Lower lobe of right lung (tissue), 2 donors: Measurements from ENCODE around the gene CELSR1. TPM values are rescaled to one million over a fixed set of nuclear protein-coding genes. Genes with fewer than 3 reads are reported as not detected.

Experiments used
- ATAC-seq, 2 donors: fragments of 200-7000 bp; cut with Tn5 transposase; one replicate each; pipeline ENCODE4 v1.9.1; 2020 to 2022; ENCODE audit warnings: mild to moderate bottlenecking in 2 of 2, moderate library complexity in 2 of 2
- DNase-seq: peaks from one replicate; pipeline ENCODE4 v3.0.0-alpha.2; 2020
- H3K27ac ChIP-seq: fragments of 200-600 bp; one replicate; pipeline ENCODE4 v1.8.0; 2022
- H3K27me3 ChIP-seq: fragments of 200-600 bp; one replicate; pipeline ENCODE4 v1.8.0; 2022; ENCODE audit warnings: low read depth
- H3K36me3 ChIP-seq: fragments of 200-600 bp; one replicate; pipeline ENCODE4 v1.8.0; 2022; ENCODE audit warnings: mild to moderate bottlenecking
- H3K4me1 ChIP-seq: fragments of 200-600 bp; one replicate; pipeline ENCODE4 v1.8.0; 2022
- H3K4me3 ChIP-seq: fragments of 200-600 bp; one replicate; pipeline ENCODE4 v1.8.0; 2022; ENCODE audit warnings: mild to moderate bottlenecking
- H3K9me3 ChIP-seq: fragments of 200-600 bp; one replicate; pipeline ENCODE4 v1.8.0; 2022
- CTCF ChIP-seq: fragments of 200-600 bp; IDR thresholded peaks from one replicate; pipeline ENCODE4 v1.8.0; 2022; ENCODE audit warnings: antibody characterized with exemption, mild to moderate bottlenecking
- intact Hi-C: fragments of 100-400 bp; cut with DNase I; formaldehyde crosslinking; loops from one replicate; pipeline ENCODE4 v1.11.0; 2022
- total RNA-seq: library from RNA; stranded (reverse); fragmentation: NEBNext Ultra II Directional; extraction: Animal tissue kit (Norgen Biotek cat#: 25700); gene quantifications from one replicate; pipeline ENCODE4 v1.2.1, GENCODE V29; 2021
- donor health status: DM: no; HTN: yes; CAD: no; lungs with severe emphysema.

CELSR1 gene
- total RNA-seq, 1 donor from 2014 or later: 51.8 TPM

DNA sequence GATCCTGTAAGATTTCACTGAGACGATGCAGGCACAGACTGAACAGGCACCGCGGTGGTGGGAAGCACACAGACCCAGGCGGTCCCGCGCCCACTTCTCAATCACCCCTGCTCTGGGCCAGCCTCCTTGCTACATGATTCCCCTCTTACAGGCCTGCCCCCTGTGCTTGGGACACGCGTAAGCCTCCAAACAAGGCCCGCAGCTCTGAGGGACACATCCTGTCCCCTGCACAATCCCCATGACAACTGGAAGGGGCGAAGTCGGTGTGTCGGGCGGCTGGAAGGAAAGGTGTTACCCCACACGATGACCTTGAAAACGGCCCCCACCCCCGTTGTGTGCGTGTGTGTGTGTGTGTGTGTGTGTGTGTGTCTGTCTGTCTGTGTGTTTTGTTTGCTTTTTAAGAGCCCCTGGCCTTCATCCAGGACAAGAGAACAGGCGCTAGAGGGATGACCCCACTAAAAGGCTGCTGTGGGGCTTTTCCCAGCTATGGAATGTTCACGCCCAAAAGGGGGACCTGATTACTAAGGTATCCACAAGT, 13.1 kb downstream of the CELSR1 start:
- intact Hi-C loops: no loop called here
- TF ChIP-seq CTCF: no peak

GRCh38 chr22:46522797-46523196, 14.6 kb downstream of the CELSR1 start:
- peaks cover 5% of the 10 kb centered on the region for H3K27me3 ChIP-seq
- intact Hi-C loops: no loop called here
- H3K27ac ChIP-seq: no peak overlapping the region
- H3K4me3 ChIP-seq: no peak overlapping the region
- DNase-seq: no peak
- no peaks in the 10 kb centered on the region for H3K36me3 ChIP-seq
- no peak for ATAC-seq
- H3K9me3 ChIP-seq: no peaks in the 10 kb centered on the region
- H3K4me1 ChIP-seq: peaks cover 24% of the 10 kb centered on the region
- no peak for TF ChIP-seq CTCF

More for the DNA sequence above, 13.1 kb downstream of the CELSR1 start:
- ATAC-seq (no peak), DNase-seq (no peak)
- Histone ChIP-seq H3K27me3 (peaks cover 5% of the 10 kb centered on the region), H3K36me3 (no peaks in the 10 kb centered on the region), H3K4me1 (peaks cover 24% of the 10 kb centered on the region), H3K4me3 (no peak overlapping the region), H3K27ac (no peak overlapping the region), H3K9me3 (no peaks in the 10 kb centered on the region)

GRCh38 chr22:46521994-46522393, 15.4 kb downstream of the CELSR1 start:
- TF ChIP-seq CTCF: no peak
- Histone ChIP-seq H3K4me1 (peaks cover 16% of the 10 kb centered on the region), H3K27me3 (peaks cover 5% of the 10 kb centered on the region), H3K27ac (no peak overlapping the region), H3K9me3 (no peaks in the 10 kb centered on the region), H3K36me3 (no peaks in the 10 kb centered on the region), H3K4me3 (no peak overlapping the region)
- no peak for ATAC-seq
- intact Hi-C loops: no loop called here
- DNase-seq: no peak

GRCh38 chr22:46520880-46521279, 16.5 kb downstream of the CELSR1 start:
- peaks cover 5% of the 10 kb centered on the region for H3K27me3 ChIP-seq
- H3K4me1 ChIP-seq: peaks cover 5% of the 10 kb centered on the region
- H3K27ac ChIP-seq: no peak overlapping the region
- no peak for DNase-seq
- intact Hi-C loops: no loop called here
- H3K36me3 ChIP-seq: no peaks in the 10 kb centered on the region
- no peak for TF ChIP-seq CTCF
- ATAC-seq: no peak
- no peak overlapping the region for H3K4me3 ChIP-seq
- H3K9me3 ChIP-seq: no peaks in the 10 kb centered on the region

GRCh38 chr22:46519377-46519776, 18.0 kb downstream of the CELSR1 start:
- intact Hi-C loops: no loop called here
- Histone ChIP-seq H3K4me3 (no peak overlapping the region), H3K27ac (no peak overlapping the region), H3K9me3 (no peaks in the 10 kb centered on the region), H3K36me3 (no peaks in the 10 kb centered on the region), H3K4me1 (no peaks in the 10 kb centered on the region), H3K27me3 (peaks cover 5% of the 10 kb centered on the region)
- TF ChIP-seq CTCF: no peak
- ATAC-seq (no peak), DNase-seq (no peak)
